ENCODE measurements around the gene PDE6H.

DNA sequence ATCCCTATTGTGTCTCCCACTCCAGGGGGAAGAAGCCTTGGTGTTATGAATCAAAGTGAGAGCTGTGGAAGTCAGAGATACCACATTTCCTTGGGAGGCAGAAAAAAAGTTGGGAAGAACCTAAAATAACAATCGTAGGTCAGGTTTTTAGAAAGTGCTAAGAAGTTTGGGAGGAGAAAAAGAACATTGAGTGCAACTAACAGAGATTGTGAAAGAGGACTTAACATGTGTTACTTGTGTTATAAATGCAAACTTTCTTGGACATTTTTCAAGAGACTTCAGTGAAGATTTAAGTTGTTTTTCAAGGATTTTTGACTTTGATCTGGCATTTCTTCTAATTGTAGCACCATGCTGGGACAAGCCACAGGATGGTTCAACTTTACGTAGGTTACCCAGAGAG lies 26.7 kb upstream of the PDE6H start:
- no peak for TF ChIP-seq EZH2 (IDR thresholded peaks at IDR 0.05; ENCODE audit: low read depth)
- no peak for TF ChIP-seq CTCF (conservative IDR thresholded peaks at IDR 0.05)
